ENCODE data around the gene KRTAP6-2.

Gene KRTAP6-2

DNA sequence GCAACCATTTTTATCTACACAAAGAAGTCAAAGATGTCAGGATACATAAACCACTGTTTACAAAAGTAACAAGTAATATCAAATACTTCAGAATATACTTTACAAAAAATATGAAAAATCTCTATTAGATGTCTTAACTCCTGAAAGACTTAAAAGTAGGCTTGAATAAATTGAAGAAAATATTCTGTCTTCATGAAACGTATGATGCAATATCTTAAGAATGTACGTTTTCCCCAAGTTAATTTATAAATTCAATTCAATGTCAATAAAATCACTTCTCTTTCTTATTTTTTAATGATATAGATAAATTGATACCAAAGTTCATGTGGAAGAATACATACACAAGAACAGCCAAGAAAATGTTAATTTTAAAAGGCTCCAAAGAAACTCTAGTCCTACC is 43.6 kb downstream of the KRTAP6-2 start:
- DNase-seq (ENCODE audit: extremely low read depth, low read depth): no peak
- TF ChIP-seq, protein P1, sequence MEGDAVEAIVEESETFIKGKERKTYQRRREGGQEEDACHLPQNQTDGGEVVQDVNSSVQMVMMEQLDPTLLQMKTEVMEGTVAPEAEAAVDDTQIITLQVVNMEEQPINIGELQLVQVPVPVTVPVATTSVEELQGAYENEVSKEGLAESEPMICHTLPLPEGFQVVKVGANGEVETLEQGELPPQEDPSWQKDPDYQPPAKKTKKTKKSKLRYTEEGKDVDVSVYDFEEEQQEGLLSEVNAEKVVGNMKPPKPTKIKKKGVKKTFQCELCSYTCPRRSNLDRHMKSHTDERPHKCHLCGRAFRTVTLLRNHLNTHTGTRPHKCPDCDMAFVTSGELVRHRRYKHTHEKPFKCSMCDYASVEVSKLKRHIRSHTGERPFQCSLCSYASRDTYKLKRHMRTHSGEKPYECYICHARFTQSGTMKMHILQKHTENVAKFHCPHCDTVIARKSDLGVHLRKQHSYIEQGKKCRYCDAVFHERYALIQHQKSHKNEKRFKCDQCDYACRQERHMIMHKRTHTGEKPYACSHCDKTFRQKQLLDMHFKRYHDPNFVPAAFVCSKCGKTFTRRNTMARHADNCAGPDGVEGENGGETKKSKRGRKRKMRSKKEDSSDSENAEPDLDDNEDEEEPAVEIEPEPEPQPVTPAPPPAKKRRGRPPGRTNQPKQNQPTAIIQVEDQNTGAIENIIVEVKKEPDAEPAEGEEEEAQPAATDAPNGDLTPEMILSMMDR (IDR thresholded peaks at IDR 0.05; ENCODE audit: low read depth, low read length): no peak

- TF ChIP-seq, protein P1 (IDR thresholded peaks at IDR 0.05; ENCODE audit: low read depth, low read length): no peak
- no peak for DNase-seq (ENCODE audit: extremely low read depth, low read depth)
Observed at GRCh38 chr21:30552782-30553181, 45.9 kb downstream of the KRTAP6-2 start.
